Prostate gland (tissue), 2 donors: ENCODE measurements around the gene RILPL1.
"Not testable (repeated sequence)": the region's sequence is repeated elsewhere in the genome, so short reads cannot be mapped to it uniquely, and the experiment has no call there.

Experiments used
- CTCF ChIP-seq, 4 experiments: fragments of 200-600 bp in 2 of 4; fragments of 450-650 bp in 2 of 4; sonication (generic) in 2 of 4; IDR thresholded peaks; 1 replicate in 3 of 4; 2 replicates in 1 of 4; pipeline ENCODE4 v1.5.1; 2016 to 2019; ENCODE audit warnings: antibody characterized with exemption in 4 of 4, mild to moderate bottlenecking in 2 of 4, moderate library complexity in 2 of 4
- POLR2A ChIP-seq: fragments of 450-650 bp; IDR thresholded peaks from one replicate; pipeline ENCODE4 v1.6.1; 2016; ENCODE audit warnings: antibody characterized with exemption, mild to moderate bottlenecking

- TF ChIP-seq CTCF (IDR thresholded peaks at IDR 0.05); POLR2A: not testable (repeated sequence)
Observed at GRCh38 chr12:123492339-123493039, 41.0 kb downstream of the RILPL1 start.
